GM12873 (cell line): ENCODE results near the gene GARIN5A.

ENCODE experiments used
- CTCF ChIP-seq: IDR thresholded peaks from 2 replicates; pipeline ENCODE4 v1.5.1; 2012; ENCODE audit warnings: low read depth, mild to moderate bottlenecking, moderate library complexity, low read length, control low read depth; ENCODE audit not compliant: insufficient read depth; ENCODE audit errors: missing control alignments

GARIN5A gene

GRCh38 chr19:50497022-50497405, 20.4 kb upstream of the GARIN5A start:
- no peak for TF ChIP-seq CTCF

- no peak for TF ChIP-seq CTCF
Measured at GRCh38 chr19:50496189-50497021, 19.8 kb upstream of the GARIN5A start.

GRCh38 chr19:50495020-50495531, 18.4 kb upstream of the GARIN5A start:
- no peak for TF ChIP-seq CTCF

GRCh38 chr19:50494186-50495019, 17.8 kb upstream of the GARIN5A start:
- no peak for TF ChIP-seq CTCF

GRCh38 chr19:50493171-50493570, 16.5 kb upstream of the GARIN5A start:
- TF ChIP-seq CTCF = no peak

- TF ChIP-seq CTCF = no peak
Measured at GRCh38 chr19:50492303-50493052, 15.8 kb upstream of the GARIN5A start.
